ENCODE measurements around the gene WDR62. TPM values are rescaled to one million over a fixed set of nuclear protein-coding genes. Genes with fewer than 3 reads are reported as not detected.

The WDR62 gene
- total RNA-seq (2021; ENCODE audit: unreplicated experiment), result 51.4 TPM
- 22.3 TPM for polyA plus RNA-seq (2012; ENCODE audit: insufficient read length)
- Bru-seq, nascent RNA, result percentile 90 among the genes with signal in this experiment
- percentile 84 among the genes with signal in this experiment for BruChase-seq, experiment 1, labeled RNA remaining after a 2-hour chase
- BruChase-seq, experiment 2, labeled RNA remaining after a 6-hour chase, result percentile 86 among the genes with signal in this experiment
- long read RNA-seq, full-length matches to known transcripts, result 21 of 115 reads
- long read RNA-seq, partial matches to known transcripts, result 40 of 115 reads
- long read RNA-seq, other reads (novel, unspliced or antisense), result 54 of 115 reads

DNA sequence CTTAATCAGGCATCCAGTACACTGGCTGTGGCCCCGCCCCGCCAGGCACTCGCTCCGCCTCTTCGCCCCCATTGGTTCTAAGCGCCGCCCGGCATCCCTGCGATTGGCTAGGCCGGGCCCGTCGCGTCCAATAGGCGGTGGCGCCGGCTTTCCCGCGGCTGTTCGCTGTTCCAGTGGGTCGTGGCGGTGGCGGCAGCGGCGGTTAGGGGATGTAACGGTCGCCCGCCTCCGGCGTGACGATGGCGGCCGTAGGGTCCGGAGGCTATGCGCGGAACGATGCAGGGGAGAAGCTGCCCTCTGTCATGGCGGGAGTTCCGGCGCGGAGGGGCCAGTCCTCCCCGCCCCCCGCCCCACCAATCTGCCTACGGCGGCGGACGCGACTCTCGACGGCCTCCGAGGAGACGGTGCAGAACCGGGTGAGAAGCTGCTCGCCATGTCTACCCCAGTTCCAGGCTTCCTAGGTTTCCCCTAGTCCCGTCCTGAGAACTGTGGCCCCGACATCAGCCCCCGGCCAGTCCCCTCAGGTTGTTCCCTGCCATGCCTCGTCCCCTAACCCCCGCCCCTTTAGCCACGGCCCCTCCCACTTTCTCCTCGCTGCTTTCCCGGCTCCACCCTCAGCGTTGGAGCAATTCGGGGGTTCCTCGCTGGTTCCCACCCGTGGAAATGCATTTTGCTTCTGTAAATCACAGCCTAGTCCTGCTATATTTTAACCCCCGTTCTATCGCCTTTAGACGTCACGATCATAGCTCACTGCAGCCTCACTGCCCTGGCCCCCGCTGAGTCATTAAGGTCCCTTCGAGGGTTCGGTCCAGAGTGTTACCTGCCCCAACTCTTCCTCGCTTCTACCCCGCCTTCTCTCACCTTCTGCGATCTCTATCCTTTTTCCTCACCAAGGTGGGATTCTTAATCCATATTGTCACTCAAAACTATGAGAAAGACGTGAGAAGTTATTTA, at the start of gene WDR62:
Gene WDR62, plus strand, starts transcription at position 165 of the 954 bp plus-strand sequence. Its CDS starts 75 bp downstream, at position 240.
- POLR2A ChIA-PET, result interaction anchor here (0.7 kb wide), 1 partner anchor 13 kb away, joined by 6 read pairs; no protein-coding TSS in a partner anchor
- no TSS peak for BruUV-seq (replicated peaks)
- ATAC-seq, result peak; percentile 90
- peaks cover 6% of the 10 kb centered on the region for H3K4me1 ChIP-seq (ENCODE audit: control insufficient read depth, insufficient read depth, low read length)
- no peaks in the 10 kb centered on the region for H3K9me3 ChIP-seq (ENCODE audit: control insufficient read depth, insufficient read depth, low read depth, low read length)
- H3K27ac ChIP-seq (ENCODE audit: low read length), result peak within 1 kb of the TSS; percentile 97
- H3K36me3 ChIP-seq (ENCODE audit: control insufficient read depth, insufficient read depth, low read length), result peaks cover 9% of the 10 kb centered on the region
- intact Hi-C loops (cut with micrococcal nuclease; ENCODE audit: unreplicated experiment), result no loop called here
- H3K4me3 ChIP-seq (ENCODE audit: low read depth in 2 of 2, low read length in 2 of 2), result peak within 1 kb of the TSS; percentile 79 to 99
- no peaks in the 10 kb centered on the region for H3K27me3 ChIP-seq (ENCODE audit: control insufficient read depth, insufficient read depth, low read length)
- CTCF ChIA-PET, result interaction anchor here (0.6 kb wide), 2 partner anchors 14 to 15 kb away, joined by 3 to 7 read pairs; no protein-coding TSS in a partner anchor
- in situ Hi-C loops (cut with HindIII; ENCODE audit: low pct_unique_long_range_greater_than_20kb, low sequenced_read_pairs), result no loop called here
- no peak for TF ChIP-seq TCF7L2 (IDR thresholded peaks at IDR 0.05; ENCODE audit: low read depth, low read length)
- TF ChIP-seq POLR2AphosphoS5 (IDR thresholded peaks at IDR 0.05; ENCODE audit: low read depth, low read length), result peak; percentile 85
- no peak for TF ChIP-seq REST (IDR thresholded peaks at IDR 0.05; ENCODE audit: insufficient read depth in 1 of 2, low read depth in 2 of 2, low read length in 1 of 2)
- TF ChIP-seq SIN3A (IDR thresholded peaks at IDR 0.05; ENCODE audit: borderline replicate concordance, insufficient read depth, low read depth, low read length), result peak; percentile 99
- peak; percentile 26; the same call in 1 of the 2 replicates for TF ChIP-seq CTCF (IDR thresholded peaks at IDR 0.05)
- DNase-seq (ENCODE audit: low read depth, low spot score), result no peak

DNA sequence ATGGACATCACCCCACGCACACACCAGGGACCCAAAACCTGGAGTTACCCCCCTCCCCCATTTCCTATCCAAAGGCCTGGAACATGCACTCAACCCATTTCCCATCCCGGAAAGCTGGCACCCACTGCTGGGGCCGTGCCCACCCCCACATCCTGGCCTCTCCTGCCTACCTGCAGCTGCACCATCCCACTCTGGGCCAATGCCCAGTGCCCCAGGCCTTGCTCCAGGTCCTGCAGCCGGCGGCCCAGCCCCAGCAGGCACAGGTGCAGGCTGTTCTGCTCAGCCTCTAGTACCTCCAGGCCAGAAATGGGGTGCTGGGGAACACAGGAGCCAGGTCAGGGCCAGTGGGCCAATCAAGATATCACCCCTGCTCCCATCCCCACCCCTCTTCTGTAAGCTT, 47.7 kb upstream of the WDR62 start:
- ChIA-PET CTCF (no interaction called here), POLR2A (no interaction called here)
- Histone ChIP-seq H3K9me3 (ENCODE audit: control insufficient read depth, insufficient read depth, low read depth, low read length) (no peaks in the 10 kb centered on the region), H3K27ac (ENCODE audit: low read length) (no peak overlapping the region), H3K4me3 (ENCODE audit: low read depth in 2 of 2, low read length in 2 of 2) (no peak overlapping the region), H3K36me3 (ENCODE audit: control insufficient read depth, insufficient read depth, low read length) (no peaks in the 10 kb centered on the region), H3K27me3 (ENCODE audit: control insufficient read depth, insufficient read depth, low read length) (no peaks in the 10 kb centered on the region), H3K4me1 (ENCODE audit: control insufficient read depth, insufficient read depth, low read length) (peaks cover 10% of the 10 kb centered on the region; the same call in 1 of the 2 replicates)
- intact Hi-C loops (cut with micrococcal nuclease; ENCODE audit: unreplicated experiment) (no loop called here), in situ Hi-C loops (cut with HindIII; ENCODE audit: low pct_unique_long_range_greater_than_20kb, low sequenced_read_pairs) (no loop called here)
- ATAC-seq (no peak), DNase-seq (ENCODE audit: low read depth, low spot score) (no peak)
- no TSS peak for BruUV-seq (replicated peaks)
- TF ChIP-seq REST (IDR thresholded peaks at IDR 0.05; ENCODE audit: insufficient read depth in 1 of 2, low read depth in 2 of 2, low read length in 1 of 2) (no peak), TCF7L2 (IDR thresholded peaks at IDR 0.05; ENCODE audit: low read depth, low read length) (no peak), SIN3A (IDR thresholded peaks at IDR 0.05; ENCODE audit: borderline replicate concordance, insufficient read depth, low read depth, low read length) (no peak), CTCF (IDR thresholded peaks at IDR 0.05) (no peak), POLR2AphosphoS5 (IDR thresholded peaks at IDR 0.05; ENCODE audit: low read depth, low read length) (no peak)
